NCI-H510A (cell line): ENCODE data around the gene RNASEL.
"Not testable (repeated sequence)": the region's sequence is repeated elsewhere in the genome, so short reads cannot be mapped to it uniquely, and the experiment has no call there.

Experiments
- DNase-seq: peaks from one replicate; lab custom pipeline; 2025; lab: John Stamatoyannopoulos, UW

RNASEL gene

GRCh38 chr1:182561456-182561855, 27.6 kb downstream of the RNASEL start:
- DNase-seq: no peak

- no peak for DNase-seq
These were observed 28.6 kb downstream of the RNASEL start for GRCh38 chr1:182560392-182560984.

- DNase-seq: no peak
These were observed 32.8 kb downstream of the RNASEL start for GRCh38 chr1:182556279-182556678.

GRCh38 chr1:182555493-182555892, 33.6 kb downstream of the RNASEL start:
- DNase-seq: no peak

- no peak for DNase-seq
These were observed 36.5 kb downstream of the RNASEL start for GRCh38 chr1:182552527-182552926.

GRCh38 chr1:182549811-182550210, 39.2 kb downstream of the RNASEL start:
- DNase-seq: no peak

GRCh38 chr1:182549346-182549745, 39.7 kb downstream of the RNASEL start:
- DNase-seq: no peak

GRCh38 chr1:182533896-182534295, 55.2 kb downstream of the RNASEL start:
- DNase-seq: no peak

GRCh38 chr1:182528206-182528605, 60.9 kb downstream of the RNASEL start:
- not testable (repeated sequence) for DNase-seq

- no peak for DNase-seq
These were observed 61.4 kb downstream of the RNASEL start for GRCh38 chr1:182527680-182528079.

GRCh38 chr1:182525342-182525741, 63.7 kb downstream of the RNASEL start:
- DNase-seq: no peak
